Measurements from ENCODE around the gene ASB8. TPM values are rescaled to one million over a fixed set of nuclear protein-coding genes. Genes with fewer than 3 reads are reported as not detected.
"Not testable (repeated sequence)": the region's sequence is repeated elsewhere in the genome, so short reads cannot be mapped to it uniquely, and the experiment has no call there.

ASB8 gene
- total and polyA plus RNA-seq, 9 of the 15 experiments (the other 6 are each of a cell fraction or from before 2014, with no cell fraction given), result 13.3 to 29.0 (median 19.6) TPM

- TF ChIP-seq ZNF639 (CRISPR knock-in tag; conservative IDR thresholded peaks at IDR 0.05 in 1 of 2, IDR thresholded peaks at IDR 0.05 in 1 of 2) (no peak), HMG20A (CRISPR knock-in tag; conservative IDR thresholded peaks at IDR 0.05) (no peak)
Measured at GRCh38 chr12:48125985-48126384, 31.3 kb downstream of the ASB8 start (continued).

GRCh38 chr12:48125542-48125941 lies 31.8 kb downstream of the ASB8 start:
- H3K4me2 ChIP-seq (ENCODE audit: insufficient read depth, low read length); in situ Hi-C loops (cut with MboI); H2AFZ ChIP-seq (ENCODE audit: low read depth, low read length); CTCF ChIA-PET (ENCODE audit: low intra/inter-chr PET ratio); H3K4me3 ChIP-seq; DNase-seq (ENCODE audit: extremely low read depth in 1 of 4, low spot score in 3 of 4); H3K4me1 ChIP-seq (replicated peaks in 1 of 2; ENCODE audit: control insufficient read depth in 2 of 2, insufficient read depth in 2 of 2, low read length in 2 of 2); H3K27me3 ChIP-seq (ENCODE audit: control insufficient read depth in 2 of 2, insufficient read depth in 2 of 2, low read length in 2 of 2); BruUV-seq (replicated peaks); ATAC-seq; H3K9me3 ChIP-seq (replicated peaks; ENCODE audit: control insufficient read depth, insufficient read depth, low read depth, low read length); H3K9ac ChIP-seq (ENCODE audit: insufficient read depth in 1 of 2, low read depth in 2 of 2, low read length in 2 of 2); H4K20me1 ChIP-seq (replicated peaks; ENCODE audit: control insufficient read depth, insufficient read depth, low read length); H3K9me1 ChIP-seq (ENCODE audit: control insufficient read depth, insufficient read depth, low read length); H3K27ac ChIP-seq (ENCODE audit: extremely low read depth, low read depth, low read length); intact Hi-C loops (cut with micrococcal nuclease); FAIRE-seq: not testable (repeated sequence)
- H3K36me3 ChIP-seq (ENCODE audit: control insufficient read depth, insufficient read depth, low read length), result peaks cover 55% of the 10 kb centered on the region; the same call in 2 of the 3 replicates
- 100% methylated on average over 2 of the region's 5 CpGs for WGBS (ENCODE audit: insufficient coverage, low coverage, missing lambda C conversion rate)
- POLR2A ChIA-PET, result interaction anchor here (1.0 kb wide), 1 partner anchor 73 kb away, joined by 3 read pairs; no protein-coding TSS in a partner anchor
- peaks cover 10% of the 10 kb centered on the region; the same call in 1 of the 3 replicates for H3K79me2 ChIP-seq (ENCODE audit: control insufficient read depth, insufficient read depth, low read length)
